Amniotic epithelial cell (primary cell): Measurements from ENCODE around the gene ARFIP1.

ENCODE experiments used
- DNase-seq: peaks from one replicate; pipeline ENCODE4 v3.0.0-alpha.2; 2010; ENCODE audit warnings: low read depth

Gene ARFIP1

DNA sequence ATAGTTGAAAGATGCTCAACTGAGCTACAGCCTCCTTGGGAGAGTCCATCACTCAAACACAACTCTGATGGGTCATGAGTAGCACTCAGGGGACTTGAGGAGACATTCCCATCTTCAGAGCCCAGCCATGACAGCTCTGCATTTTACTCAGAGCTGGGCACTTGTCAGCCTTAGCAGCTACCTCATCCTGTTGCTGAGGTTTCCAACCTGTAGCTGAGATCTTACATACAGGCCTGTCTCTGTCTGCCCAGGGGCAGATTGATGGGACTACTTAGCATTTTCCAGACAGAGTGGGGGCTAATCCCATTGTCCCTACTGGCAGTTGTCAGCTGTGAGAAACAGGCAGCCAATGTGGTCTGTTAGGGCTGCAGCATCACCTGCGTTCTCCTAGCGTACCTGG, 159.9 kb downstream of the ARFIP1 start:
- DNase-seq = no peak

- DNase-seq = no peak
Measured at GRCh38 chr4:152940461-152940860, 160.7 kb downstream of the ARFIP1 start.

- DNase-seq = no peak
Measured at GRCh38 chr4:152941411-152941810, 161.7 kb downstream of the ARFIP1 start.

DNA sequence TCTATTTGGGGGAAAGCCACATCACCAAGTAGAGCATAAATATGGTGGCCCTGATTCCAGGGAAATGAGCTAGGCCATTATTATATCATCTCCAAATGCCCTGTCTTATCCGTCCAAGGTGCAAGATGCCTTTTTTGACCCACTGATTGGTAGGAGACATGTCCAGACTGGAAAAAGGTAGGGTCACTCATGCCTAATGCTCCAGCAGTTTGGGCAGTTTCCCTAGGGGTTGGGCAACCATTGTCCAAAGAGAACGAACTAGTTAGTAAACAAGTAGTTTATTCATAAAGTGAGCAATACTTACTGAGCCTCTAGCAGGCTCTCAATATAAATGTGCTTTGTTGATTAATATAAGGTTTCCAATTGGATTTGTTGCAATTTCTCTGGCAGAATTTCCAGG, 162.6 kb downstream of the ARFIP1 start:
- no peak for DNase-seq

GRCh38 chr4:152943672-152944071, 163.9 kb downstream of the ARFIP1 start:
- peak; percentile 81 for DNase-seq

DNA sequence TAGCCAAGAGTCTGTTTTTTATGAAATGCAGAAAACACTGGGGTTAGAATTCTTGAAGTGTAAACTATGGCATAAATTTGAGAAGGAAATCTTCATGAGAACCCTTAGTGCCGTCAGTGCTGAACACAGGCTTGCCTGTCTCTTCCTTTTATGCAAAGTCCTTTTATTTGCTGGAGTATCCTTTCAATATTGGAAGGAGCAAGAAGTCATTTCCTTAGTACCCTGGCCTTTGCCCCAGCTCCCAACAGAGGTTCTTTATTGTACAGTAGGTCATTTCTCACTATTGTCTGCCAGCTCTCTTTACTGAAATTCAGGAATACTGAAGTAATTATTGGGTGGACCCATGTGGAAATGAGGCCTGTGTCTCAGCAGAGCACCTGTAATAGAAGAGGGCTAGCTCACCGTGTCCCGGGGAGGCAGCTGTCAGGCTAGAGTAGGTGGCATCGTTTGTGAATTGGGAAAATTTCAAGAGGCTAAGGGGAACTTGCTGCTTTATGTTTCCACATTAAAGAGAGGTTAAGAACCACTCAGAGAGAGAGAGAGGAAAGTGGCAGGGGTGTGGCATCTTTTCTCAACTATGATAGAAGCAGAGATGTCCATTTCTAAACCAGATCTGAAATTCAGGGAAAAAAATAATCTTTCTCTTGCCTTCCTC, 165.0 kb downstream of the ARFIP1 start:
- DNase-seq = no peak

DNA sequence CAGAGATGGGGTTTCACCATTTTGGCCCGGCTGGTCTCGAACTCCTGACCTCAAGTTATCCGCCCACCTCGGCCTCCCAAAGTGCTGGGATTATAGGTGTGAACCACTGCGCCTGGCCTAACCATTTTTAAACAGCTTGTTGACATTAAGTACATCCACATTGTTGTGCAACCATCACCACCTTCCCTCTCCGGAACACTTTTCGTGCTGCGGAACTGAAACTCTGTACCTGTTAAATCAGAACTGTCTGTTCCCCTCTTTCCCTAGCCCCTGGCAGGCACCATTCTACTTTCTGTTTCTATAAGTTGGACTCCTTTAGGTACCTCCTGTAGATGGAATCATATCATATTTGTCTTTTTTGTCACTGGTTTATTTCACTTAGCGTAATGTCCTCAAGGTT, 165.9 kb downstream of the ARFIP1 start:
- no peak for DNase-seq

GRCh38 chr4:152946446-152946845, 166.7 kb downstream of the ARFIP1 start:
- DNase-seq = peak; percentile 33

DNA sequence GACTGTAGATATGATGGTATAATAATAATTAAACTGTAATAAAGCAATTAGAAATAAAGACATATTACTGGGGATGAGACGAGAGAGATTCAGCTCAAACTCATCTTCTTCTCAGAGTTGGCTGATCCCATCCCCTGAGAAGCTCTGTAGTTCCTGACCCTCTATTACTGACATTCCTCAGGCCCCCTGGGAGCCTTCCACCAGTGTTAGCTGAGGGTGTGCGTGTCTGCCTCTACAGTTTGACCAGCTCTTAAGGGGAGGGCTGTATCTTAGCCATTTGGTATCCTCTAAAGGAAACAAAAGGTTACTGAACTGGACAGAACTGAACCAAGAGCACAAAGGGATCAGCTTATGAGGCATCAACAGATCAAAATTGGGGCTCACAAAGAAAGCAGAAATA, 167.6 kb downstream of the ARFIP1 start:
- DNase-seq = no peak

DNA sequence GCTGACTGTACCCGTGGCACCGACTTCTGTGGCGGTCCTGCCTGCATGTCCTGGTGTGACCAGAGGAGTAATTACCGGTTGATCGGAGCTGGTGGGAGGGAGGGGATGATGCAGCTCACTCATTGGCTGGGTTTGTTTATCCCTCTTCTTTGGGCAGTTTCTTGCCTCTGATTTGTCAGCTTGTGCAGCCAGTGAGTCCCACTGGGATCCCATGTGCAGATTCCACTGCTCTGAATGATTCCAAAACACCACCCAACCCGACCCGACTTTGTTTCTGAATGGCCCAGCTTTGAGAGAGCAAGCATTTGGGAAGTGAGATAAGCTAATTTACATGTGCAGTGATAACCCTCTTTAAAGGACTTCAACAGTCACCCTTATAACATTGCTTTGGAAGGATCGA, 170.2 kb downstream of the ARFIP1 start:
- DNase-seq = no peak

DNA sequence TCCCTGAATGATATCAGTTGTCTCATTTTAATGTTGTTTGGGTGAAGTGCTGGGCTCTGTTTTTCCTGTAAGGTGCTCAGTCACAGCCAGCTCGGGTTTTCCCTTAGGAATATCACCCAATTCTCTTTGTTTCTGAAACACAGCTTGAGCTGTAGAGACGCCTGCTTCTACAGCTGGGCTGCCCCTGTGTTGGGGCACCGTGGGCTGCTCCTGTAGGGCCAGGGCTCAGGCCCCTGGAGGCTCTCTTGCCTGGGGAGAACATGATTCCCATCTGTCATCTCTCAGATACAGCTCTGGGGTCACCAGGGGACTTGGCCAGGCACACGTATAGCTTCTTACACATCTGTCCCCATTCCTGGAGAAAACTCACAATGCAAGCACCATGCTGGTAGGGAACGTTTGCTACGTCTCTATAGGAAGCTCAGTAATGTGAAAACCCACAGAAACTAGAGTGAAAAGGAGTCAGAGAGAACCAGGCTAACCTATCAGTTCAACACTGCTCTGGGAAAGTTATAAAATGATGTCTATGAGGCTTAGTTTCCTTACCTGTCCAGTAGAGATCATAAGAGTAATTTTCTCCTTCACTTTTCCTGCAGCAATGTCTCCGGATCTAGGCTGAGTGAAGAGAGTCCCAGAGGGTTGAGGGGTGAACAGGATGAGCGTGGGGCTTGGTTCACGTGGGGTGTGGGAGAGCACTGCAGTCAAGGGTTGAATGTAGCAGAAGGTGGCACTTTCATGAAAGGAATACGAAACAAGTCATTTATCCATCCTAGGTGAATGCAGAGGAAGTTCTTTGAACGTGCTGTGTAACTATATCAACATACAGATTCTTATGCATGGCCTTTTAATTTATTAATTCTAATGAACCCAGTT, 170.9 kb downstream of the ARFIP1 start:
- no peak for DNase-seq

GRCh38 chr4:152951348-152951747, 171.6 kb downstream of the ARFIP1 start:
- no peak for DNase-seq

GRCh38 chr4:152953514-152953913, 173.8 kb downstream of the ARFIP1 start:
- no peak for DNase-seq

- no peak for DNase-seq
Measured at GRCh38 chr4:152954741-152955140, 175.0 kb downstream of the ARFIP1 start.

GRCh38 chr4:152956147-152956546, 176.4 kb downstream of the ARFIP1 start:
- DNase-seq = no peak

DNA sequence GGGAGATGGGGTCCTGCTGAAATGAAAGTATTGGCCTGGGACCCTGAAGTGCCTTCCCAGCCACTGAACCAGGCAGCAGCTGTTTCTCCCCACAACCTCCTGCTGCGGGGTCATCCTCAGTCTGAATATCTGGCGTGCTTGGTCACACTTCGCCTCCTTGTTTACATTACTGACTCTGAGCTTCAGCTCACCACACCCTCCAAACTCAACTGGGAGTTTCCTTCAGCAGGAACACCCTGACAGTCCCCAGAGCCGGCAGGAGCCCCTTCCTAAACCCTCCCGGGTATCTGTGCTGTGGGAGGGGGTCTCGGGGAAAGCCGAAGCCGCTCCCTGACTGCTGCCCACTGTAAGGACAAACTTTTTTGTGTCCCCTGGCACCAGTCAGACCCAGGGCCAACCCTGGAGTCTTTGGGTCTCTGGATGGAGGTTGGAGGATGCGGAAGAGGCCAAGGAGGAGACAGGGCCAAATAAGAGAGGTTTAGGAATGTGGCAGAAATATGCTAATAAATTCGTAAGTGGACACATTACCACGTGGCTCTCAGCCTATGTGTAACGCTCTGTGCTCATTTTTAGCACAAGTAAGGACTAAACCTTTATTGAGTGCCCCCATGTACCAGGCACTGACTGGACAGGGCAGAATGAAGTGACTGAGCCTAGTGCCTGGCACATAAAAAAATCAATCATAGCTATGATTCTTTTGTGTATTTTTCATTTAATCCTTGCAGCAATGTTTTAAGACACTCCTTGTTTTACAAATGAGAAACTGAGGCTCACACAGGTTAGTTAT, 177.1 kb downstream of the ARFIP1 start:
- peak; percentile 63 for DNase-seq

DNA sequence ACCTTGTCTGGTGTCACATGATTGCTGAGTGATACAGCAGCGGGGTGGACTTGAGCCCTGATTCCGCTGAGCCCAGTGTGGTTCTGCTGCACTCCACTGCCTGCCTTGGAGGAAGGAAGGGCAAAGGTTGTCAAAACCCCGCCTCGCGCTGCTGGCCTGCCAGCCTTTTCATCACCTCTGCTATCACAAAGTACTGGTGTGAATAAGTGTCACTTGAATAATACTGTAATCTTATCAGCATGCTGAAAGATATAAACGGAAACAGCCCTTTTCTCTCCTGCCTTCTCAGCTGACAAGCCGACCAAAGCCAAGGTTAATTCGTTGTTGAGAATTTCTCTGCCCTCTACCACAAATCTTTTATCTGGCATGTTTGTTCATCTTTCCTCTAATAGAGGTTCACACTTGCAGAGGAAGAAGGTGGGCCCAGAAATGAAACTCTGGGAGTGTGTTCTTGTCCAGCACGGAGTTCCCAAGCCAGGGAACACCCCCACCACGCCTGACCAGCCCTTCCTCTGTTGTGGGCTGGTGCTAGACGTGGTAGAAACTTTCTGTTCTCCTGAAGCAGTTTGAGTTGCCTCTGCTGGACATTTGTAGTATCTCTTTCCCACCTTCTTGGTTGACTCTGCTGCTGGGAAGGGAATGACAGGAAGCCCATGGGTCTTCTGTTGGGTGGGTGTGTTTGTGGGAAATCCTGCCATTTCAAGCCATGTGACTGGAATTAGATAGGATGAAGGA, 177.8 kb downstream of the ARFIP1 start:
- peak; percentile 68 for DNase-seq

DNA sequence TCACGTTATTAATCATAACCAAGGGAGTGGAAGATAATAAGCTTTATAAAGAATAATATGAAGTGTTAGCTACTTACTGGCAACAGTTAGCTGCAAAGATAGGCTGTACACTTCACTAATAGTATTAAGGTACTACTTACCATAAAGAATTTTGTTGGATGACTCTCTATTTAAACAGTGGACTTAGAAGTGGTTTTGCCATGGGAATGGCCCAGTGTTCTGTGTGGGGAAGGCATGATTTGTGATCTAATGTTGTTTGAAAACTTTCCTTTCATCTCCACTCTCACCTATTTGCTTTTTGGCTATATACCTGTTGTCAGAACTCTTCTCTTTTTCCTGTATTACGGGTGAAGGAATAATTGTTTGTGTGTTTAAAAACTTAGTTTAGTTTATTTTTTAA, 179.3 kb downstream of the ARFIP1 start:
- DNase-seq = no peak

- no peak for DNase-seq
Measured at GRCh38 chr4:152960082-152960481, 180.3 kb downstream of the ARFIP1 start.

GRCh38 chr4:152961014-152961772, 181.4 kb downstream of the ARFIP1 start:
- no peak for DNase-seq

GRCh38 chr4:152961773-152962115, 182.0 kb downstream of the ARFIP1 start:
- peak; percentile 87 for DNase-seq
